GM12892 (cell line): ENCODE results near the gene EFCAB13.
"Not testable (repeated sequence)": the region's sequence is repeated elsewhere in the genome, so short reads cannot be mapped to it uniquely, and the experiment has no call there.

Source experiments
- DNase-seq: peaks from one replicate; pipeline ENCODE4 v3.0.0; 2011; ENCODE audit not compliant: insufficient read length
- FAIRE-seq: peaks from 2 replicates; lab custom pipeline; 2011; peaks lifted over from hg19 to GRCh38; lab: Jason Lieb, UNC
- POLR2A ChIP-seq: IDR thresholded peaks from 2 replicates; pipeline ENCODE4 v1.6.1; 2011; ENCODE audit warnings: low read depth, low read length, control low read depth
- POLR2AphosphoS5 ChIP-seq: IDR thresholded peaks from 2 replicates; pipeline ENCODE4 v1.6.1; 2011; ENCODE audit warnings: low read depth, low read length, control low read depth
- TAF1 ChIP-seq: IDR thresholded peaks from 2 replicates; pipeline ENCODE4 v1.6.1; 2011; ENCODE audit warnings: low read depth, mild to moderate bottlenecking, control low read depth, low read length, borderline replicate concordance

EFCAB13 gene

DNA sequence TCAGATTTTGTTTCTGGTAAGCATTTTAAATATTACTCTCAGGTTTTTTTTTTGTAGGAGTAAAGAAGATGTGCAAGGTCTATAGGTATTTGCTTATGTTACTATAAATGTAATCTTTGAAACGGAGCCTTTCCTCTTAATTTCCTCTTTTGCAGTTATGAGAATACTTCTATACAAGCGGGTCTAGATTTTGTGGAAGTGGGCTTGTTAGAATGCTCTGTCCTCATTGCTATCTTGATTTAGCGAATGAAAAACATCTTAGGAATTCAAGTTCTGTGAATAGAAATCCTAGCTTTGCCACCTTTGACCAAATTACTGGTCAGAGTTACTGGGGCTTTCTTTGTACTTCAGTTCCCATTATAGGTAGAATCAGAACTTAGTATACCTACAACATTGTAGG is 80.3 kb downstream of the EFCAB13 start:
- FAIRE-seq (no peak), DNase-seq (no peak)
- TF ChIP-seq POLR2AphosphoS5 (no peak), TAF1 (no peak), POLR2A (no peak)

DNA sequence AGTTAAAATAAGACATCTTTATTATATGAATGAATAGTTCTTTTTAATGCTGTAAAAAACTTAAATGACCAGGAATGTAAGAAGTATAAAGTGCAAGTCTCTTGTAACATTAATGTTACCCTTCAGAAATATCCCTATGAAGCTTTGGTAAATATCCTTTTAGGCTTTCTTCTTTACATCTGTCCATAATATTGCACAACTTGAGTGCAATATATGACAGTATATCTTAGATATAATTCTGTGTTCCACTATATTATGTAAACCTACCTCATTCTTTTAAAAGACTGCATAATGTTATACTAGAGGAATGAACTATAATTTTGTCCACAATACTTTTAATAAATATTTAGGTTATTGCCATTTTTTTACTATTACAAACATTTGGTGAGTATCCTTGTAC is 81.1 kb downstream of the EFCAB13 start:
- TF ChIP-seq POLR2AphosphoS5, result no peak
- TF ChIP-seq POLR2A, result no peak
- TF ChIP-seq TAF1, result no peak
- DNase-seq (no peak), FAIRE-seq (no peak)

DNA sequence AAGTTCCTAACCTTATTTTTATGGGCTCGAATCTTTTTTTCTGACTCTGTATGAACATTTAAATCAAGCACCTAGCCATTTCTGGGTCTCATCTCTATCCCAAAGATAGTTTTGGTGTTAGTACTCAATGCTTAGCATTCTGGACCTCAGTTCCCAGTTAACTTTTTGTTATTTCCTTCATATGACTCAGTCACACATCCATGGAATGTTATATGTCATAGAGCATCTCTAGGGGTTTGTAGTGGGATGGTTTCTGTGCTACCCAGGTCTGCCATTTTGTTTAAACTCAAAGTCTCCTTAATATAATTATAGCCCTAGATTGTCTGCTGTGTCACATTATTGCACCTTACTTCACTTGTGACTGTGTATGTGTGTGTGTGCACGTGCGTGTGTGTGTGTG is 90.1 kb downstream of the EFCAB13 start:
- DNase-seq, result no peak
- no peak for FAIRE-seq
- no peak for TF ChIP-seq POLR2A
- TF ChIP-seq TAF1, result no peak
- no peak for TF ChIP-seq POLR2AphosphoS5

DNA sequence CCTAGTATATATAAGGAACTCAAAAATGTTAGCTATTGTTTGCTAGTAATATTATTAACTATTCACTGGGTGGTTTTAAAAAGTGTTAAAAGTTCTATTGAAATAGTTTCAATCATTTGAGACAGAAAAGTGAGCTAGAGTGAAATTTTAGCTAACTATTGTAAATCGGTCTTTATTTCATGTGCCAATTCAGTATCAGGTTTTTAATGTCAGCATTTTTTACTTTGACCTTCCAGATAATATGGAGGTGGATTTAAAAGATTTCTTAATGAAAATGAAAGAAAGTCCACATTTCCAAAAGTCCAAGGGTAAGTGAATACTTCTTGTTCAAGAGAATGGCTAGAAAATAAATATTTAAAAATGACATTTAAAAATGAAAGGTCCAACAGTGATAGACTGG is 90.9 kb downstream of the EFCAB13 start:
- no peak for DNase-seq
- TF ChIP-seq TAF1, result no peak

DNA sequence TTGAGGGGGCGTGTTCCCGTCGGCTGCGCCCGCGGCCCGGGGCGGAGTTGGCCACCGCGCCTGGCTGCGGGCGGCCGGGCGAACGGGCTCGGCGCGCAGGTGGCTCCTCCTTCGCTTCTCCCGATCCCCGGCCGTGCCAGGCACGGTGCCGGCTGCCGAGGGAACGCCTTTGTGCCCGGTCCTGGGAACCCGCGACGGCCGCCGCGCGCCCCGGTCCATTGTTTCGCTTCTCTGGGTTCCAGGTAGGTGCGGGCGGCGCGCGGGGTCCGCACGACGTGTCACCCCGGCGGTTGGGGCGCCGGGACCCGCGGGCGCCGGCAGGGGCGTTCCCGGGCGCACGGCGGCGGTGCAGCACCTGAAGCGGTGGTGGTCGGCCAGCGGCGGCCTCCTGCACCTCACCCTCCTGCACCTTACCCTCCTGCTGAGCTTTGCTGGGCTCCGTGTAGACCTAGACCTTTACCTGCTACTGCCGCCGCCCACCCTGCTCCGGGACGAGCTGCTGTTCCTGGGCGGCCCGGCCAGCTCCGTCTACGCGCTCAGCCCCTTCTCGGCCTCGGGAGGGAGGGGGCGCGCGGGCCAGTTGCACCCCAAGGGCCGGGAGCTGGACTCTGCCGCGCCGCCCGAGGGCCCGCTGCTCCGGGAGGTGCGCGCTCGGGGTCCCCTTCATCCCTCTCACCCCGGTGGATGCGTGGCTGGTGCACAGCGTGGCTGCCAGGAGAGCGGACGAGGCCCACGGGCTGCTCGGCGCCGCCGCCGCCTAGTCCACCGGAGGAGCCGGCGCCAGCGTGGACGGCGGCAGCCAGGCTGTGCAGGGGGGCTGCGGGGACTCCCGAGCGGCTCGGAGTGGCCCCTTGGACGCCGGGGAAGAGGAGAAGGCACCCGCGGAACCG is 99.9 kb downstream of the EFCAB13 start:
- FAIRE-seq (no peak), DNase-seq (peak; percentile 11)
- TF ChIP-seq TAF1, result no peak
- no peak for TF ChIP-seq POLR2A
- TF ChIP-seq POLR2AphosphoS5, result no peak

More for the DNA sequence above, 90.9 kb downstream of the EFCAB13 start:
- FAIRE-seq, result no peak

DNA sequence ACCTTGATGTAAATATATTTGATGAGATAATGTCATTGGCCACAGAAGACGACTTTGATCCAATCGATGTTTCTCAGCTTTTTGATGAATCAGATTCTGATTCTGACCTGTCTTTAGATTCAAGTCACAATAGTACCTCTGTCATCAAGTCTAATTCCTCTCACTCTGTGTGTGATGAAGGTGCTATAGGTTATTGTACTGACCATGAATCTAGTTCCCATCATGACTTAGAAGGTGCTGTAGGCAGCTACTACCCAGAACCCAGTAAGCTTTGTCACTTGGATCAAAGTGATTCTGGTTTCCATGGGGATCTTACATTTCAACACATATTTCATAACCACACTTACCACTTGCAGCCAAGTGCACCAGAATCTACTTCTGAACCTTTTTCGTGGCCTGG is 101.5 kb downstream of the EFCAB13 start:
- DNase-seq, result not testable (repeated sequence)
- peak; percentile 70 for FAIRE-seq

DNA sequence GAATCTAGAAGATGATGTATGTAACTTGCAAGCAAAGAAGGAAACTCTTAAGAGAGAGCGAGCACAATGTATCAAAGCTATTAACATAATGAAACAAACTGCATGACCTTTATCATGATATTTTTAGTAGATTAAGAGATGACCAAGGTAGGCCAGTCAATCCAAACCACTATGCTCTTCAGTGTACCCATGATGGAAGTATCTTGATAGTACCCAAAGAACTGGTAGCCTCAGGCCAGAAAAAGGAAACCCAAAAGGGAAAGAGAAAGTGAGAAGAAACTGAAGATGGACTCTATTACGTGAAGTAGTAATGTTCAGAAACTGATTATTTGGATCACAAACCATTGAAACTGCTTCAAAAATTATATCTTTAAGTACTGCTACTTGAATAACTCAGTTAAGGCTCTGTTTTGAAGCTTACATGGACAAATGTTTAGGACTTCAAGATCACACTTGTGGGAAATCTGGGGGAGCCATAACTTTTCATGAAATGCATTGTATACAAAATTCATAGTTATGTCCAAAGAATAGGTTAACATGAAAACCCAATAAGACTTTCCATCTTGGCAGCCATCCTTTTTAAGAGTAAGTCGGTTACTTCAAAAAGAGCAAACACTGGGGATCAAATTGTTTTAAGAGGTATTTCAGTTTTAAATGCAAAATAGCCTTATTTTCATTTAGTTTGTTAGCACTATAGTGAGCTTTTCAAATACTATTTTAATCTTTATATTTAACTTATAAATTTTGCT is 102.3 kb downstream of the EFCAB13 start:
- DNase-seq, result not testable (repeated sequence)
- peak; percentile 66 for FAIRE-seq

DNA sequence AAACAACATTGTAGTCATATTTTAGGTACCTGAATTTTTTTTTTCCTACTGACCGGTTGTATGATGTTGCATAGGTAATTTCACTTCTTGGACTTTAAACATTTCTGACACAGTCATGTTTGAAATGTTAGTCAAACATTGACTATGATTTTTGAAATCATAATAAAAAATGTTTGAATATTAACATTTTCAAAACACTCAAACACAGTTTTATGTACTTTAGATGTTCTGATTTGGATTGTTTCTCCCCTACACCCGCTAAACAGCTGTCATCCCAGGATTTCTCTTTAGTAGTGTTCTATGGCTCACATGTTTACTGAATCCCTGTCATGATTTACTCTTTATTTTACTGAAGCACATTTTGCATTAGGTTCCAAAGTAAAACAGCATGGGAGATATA is 104.2 kb downstream of the EFCAB13 start:
- DNase-seq (no peak), FAIRE-seq (no peak)
- TF ChIP-seq POLR2A (no peak), POLR2AphosphoS5 (no peak), TAF1 (no peak)

DNA sequence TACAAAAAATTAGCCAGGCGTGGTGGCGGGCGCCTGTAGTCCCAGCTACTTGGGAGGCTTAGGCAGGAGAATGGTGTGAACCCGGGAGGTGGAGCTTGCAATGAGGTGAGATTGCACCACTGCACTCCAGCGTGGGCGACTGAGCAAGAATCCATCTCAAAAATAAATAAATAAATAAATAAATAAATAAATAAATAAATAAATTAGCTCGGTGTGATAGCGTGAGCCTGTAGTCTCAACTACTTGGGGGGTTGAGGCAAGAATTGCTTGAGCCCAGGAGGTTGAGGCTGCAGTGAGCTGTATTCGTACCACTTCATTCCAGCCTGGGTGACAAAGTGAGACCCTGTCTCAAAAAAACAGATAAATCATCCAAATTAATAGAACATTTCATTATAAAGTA is 108.5 kb downstream of the EFCAB13 start:
- not testable (repeated sequence) for DNase-seq, FAIRE-seq

DNA sequence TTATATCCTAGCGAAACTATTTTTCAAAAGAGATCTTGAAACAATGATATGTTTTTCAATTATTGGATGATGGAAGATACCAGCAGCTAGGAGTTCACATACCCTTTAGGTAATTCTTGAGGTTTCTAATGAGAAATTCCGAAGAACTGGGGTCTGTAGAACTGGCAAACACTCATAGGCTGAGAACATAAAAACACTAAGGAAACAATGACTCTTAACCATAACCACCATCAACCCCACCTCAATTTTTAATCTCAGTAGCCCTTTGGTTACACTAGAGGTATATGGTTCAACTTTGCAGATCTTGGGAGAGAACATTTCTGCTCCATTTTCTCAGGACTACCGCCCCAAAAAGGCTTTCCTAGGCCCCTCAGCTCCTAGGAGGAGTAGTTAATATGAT is 141.4 kb downstream of the EFCAB13 start:
- no peak for DNase-seq
- no peak for TF ChIP-seq POLR2A
- TF ChIP-seq TAF1, result no peak
- no peak for TF ChIP-seq POLR2AphosphoS5
- no peak for FAIRE-seq

DNA sequence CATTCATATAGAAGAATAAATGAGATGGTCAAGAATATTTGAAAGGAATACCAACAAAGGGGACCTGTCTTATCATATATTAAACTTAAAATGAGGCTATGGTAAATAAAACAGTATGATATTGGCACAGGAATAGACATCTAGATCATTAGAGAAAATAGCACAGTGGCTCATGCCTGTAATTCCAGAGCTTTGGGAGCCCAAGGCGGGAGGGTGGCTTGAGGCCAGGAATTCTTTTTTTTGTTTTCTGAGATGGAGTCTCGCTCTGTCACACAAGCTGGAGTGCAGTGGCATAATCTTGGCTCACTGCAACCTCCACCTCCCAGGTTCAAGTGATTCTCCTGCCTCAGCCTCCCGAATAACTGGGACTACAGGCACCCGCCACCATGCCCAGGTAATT is 143.2 kb downstream of the EFCAB13 start:
- not testable (repeated sequence) for FAIRE-seq, DNase-seq

DNA sequence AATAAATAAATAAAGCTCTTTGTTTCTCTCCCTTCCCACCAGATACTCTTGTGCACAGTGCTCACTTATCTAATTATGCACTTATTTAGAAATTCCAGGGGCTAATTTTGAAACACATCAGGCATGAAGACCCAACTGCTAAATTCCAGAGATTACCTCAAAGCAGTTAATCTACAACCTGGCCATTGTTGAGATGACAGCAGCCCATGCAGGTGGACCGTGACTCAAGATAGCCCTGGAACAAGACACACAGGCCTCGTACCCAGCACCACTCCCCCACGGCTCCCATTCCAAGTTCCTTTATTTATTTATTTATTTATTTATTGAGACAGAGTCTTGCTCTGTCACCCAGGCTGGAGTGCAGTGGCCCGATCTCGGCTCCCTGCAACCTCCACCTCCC is 147.1 kb downstream of the EFCAB13 start:
- DNase-seq (no peak), FAIRE-seq (no peak)
- TF ChIP-seq TAF1, result no peak
- no peak for TF ChIP-seq POLR2A
- no peak for TF ChIP-seq POLR2AphosphoS5

DNA sequence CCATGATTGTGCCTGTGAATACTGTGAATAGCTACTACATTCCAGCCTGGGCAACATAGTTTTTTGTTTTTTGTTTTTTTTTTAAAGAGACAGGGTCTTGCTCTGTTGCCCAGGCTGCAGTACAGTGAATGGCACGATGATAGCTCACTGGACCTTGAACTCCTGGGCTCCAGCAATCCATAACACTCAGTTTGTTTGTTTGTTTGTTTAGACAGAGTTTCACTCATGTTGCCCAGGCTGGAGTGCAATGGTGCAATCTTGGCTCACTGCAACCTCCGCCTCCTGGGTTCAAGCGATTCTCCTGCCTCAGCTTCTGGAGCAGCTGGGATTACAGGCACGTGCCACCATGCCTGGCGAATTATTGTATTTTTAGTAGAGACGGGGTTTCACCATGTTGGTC is 148.3 kb downstream of the EFCAB13 start:
- DNase-seq, FAIRE-seq: not testable (repeated sequence)
